OCI-LY7 (cell line): ENCODE measurements around the gene NAV3. TPM values are rescaled to one million over a fixed set of nuclear protein-coding genes. Genes with fewer than 3 reads are reported as not detected.

Experiments
- BruUV-seq: library from RNA; stranded (reverse); fragments of 400-500 nt; replicated peaks from 2 replicates; lab custom pipeline; 2021; lab: Mats Ljungman, UMichigan
- CTCF ChIA-PET: fragments of 300-600 bp; sonication (Branson Sonifier 250); formaldehyde crosslinking; loops from one replicate; lab custom pipeline; 2022; ENCODE audit warnings: antibody characterized with exemption; ENCODE audit not compliant: unreplicated experiment; lab: Charles Lee
- POLR2A ChIA-PET: fragments of 300-600 bp; sonication (Branson Sonifier 250); formaldehyde crosslinking; loops from one replicate; lab custom pipeline; 2022; ENCODE audit warnings: antibody characterized with exemption; lab: Charles Lee
- DNase-seq: peaks from one replicate; pipeline ENCODE4 v3.0.0-alpha.2; 2015; ENCODE audit warnings: low spot score
- H2AFZ ChIP-seq: fragments of 200-600 bp; sonication (generic), shearing (Covaris generic); 2 replicates; pipeline ENCODE4 v1.6.1; 2014; ENCODE audit warnings: mild to moderate bottlenecking, antibody characterized with exemption, low read length, moderate library complexity
- H3K27ac ChIP-seq: fragments of 200-600 bp; sonication (generic); 2 replicates; pipeline ENCODE4 v1.5.1; 2014; ENCODE audit warnings: mixed run types, low read depth, mild to moderate bottlenecking, moderate library complexity, low read length, inconsistent platforms; ENCODE audit not compliant: poor library complexity, severe bottlenecking
- H3K36me3 ChIP-seq: fragments of 200-600 bp; sonication (generic); 2 replicates; pipeline ENCODE4 v1.6.1; 2014; ENCODE audit warnings: mild to moderate bottlenecking, antibody characterized with exemption, low read length, moderate library complexity, mixed read lengths; ENCODE audit not compliant: insufficient read depth
- H3K4me1 ChIP-seq: fragments of 200-600 bp; sonication (generic); 2 replicates; pipeline ENCODE4 v1.5.1; 2014; ENCODE audit warnings: mild to moderate bottlenecking, low read length; ENCODE audit not compliant: insufficient read depth, poor library complexity, severe bottlenecking
- H3K4me2 ChIP-seq: fragments of 200-600 bp; sonication (generic); 2 replicates; pipeline ENCODE4 v1.6.1; 2014; ENCODE audit warnings: mild to moderate bottlenecking, low read length
- H3K4me3 ChIP-seq: fragments of 200-600 bp; sonication (generic); 2 replicates; pipeline ENCODE4 v1.5.1; 2014; ENCODE audit warnings: mild to moderate bottlenecking, low read depth, low read length; ENCODE audit not compliant: poor library complexity, severe bottlenecking
- H3K79me2 ChIP-seq: fragments of 200-600 bp; sonication (generic); 2 replicates; pipeline ENCODE4 v1.6.1; 2016; ENCODE audit warnings: low read depth, mild to moderate bottlenecking, low read length, moderate library complexity, mixed read lengths; ENCODE audit not compliant: insufficient read depth
- H3K9me2 ChIP-seq: fragments of 200-600 bp; sonication (generic); 2 replicates; pipeline ENCODE4 v1.6.1; 2016; ENCODE audit warnings: mild to moderate bottlenecking, low read length, mixed read lengths; ENCODE audit not compliant: insufficient read depth
- H3K9me3 ChIP-seq: fragments of 200-600 bp; sonication (generic); 2 replicates; pipeline ENCODE4 v1.6.1; 2014; ENCODE audit warnings: mild to moderate bottlenecking, mixed run types, low read length, mixed read lengths
- H4K20me1 ChIP-seq: fragments of 200-600 bp; sonication (generic); 2 replicates; pipeline ENCODE4 v1.6.1; 2014; ENCODE audit warnings: mild to moderate bottlenecking, antibody characterized with exemption, low read length, moderate library complexity, mixed read lengths; ENCODE audit not compliant: insufficient read depth
- CTCF ChIP-seq: fragments of 200-600 bp; sonication (generic); conservative IDR thresholded peaks from 2 replicates; pipeline ENCODE4 v1.5.1; 2014; ENCODE audit warnings: mild to moderate bottlenecking, antibody characterized with exemption, low read length, moderate library complexity, mixed read lengths
- EZH2phosphoT487 ChIP-seq: fragments of 200-600 bp; sonication (generic); IDR thresholded peaks from 2 replicates; pipeline ENCODE4 v1.6.1; 2018; ENCODE audit warnings: low read depth, borderline replicate concordance, mild to moderate bottlenecking, mixed run types, antibody characterized with exemption, low read length, moderate library complexity, mixed read lengths
- intact Hi-C: fragments of 100-400 bp; cut with micrococcal nuclease; formaldehyde crosslinking; loops from one replicate; pipeline ENCODE4 v1.10.0; 2022; ENCODE audit not compliant: unreplicated experiment
- total RNA-seq, 2 experiments: library from RNA; depleted of rRNA in 1 of 2; stranded (reverse); fragments of >200 nt in 1 of 2; shearing (Covaris generic) in 1 of 2; gene quantifications; 2 replicates each; pipeline ENCODE4 v1.2.3, GENCODE V29; 2014 to 2022

The NAV3 gene
- total RNA-seq, 2 experiments from 2014 or later = 0.68 to 1.6 TPM

DNA sequence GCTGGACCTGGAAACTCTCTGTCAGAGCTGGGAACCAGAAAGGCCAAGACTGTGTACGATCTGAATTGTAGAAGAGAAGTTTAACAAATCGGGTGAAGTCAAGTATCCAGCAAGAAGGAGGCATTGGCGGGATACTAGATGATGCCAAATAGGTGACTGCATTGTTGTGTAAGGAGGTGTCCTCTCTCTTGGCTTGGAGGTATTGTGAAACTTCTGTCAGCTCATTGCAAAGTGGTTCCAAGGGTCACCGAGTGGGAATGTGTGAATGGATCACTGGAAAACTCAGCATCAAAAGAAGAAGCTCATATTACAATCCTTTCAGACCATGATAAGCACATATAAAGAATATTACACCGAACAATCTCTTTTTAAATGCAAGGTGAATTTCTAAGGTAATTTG lies 11.7 kb downstream of the NAV3 start:
- Histone ChIP-seq H3K79me2 (no peaks in the 10 kb centered on the region), H3K9me3 (peaks cover 4% of the 10 kb centered on the region; the same call in 1 of the 2 replicates), H3K36me3 (no peaks in the 10 kb centered on the region), H2AFZ (peak overlapping the region; percentile 56), H3K4me2 (no peak overlapping the region), H3K27ac (no peak overlapping the region), H3K9me2 (no peaks in the 10 kb centered on the region), H4K20me1 (no peaks in the 10 kb centered on the region), H3K4me3 (no peak overlapping the region), H3K4me1 (peaks cover 46% of the 10 kb centered on the region)
- POLR2A ChIA-PET = interaction anchor here (1.0 kb wide), 1 partner anchor 23 kb away, joined by 3 read pairs; no protein-coding TSS in a partner anchor
- intact Hi-C loops = no loop called here
- BruUV-seq = no TSS peak
- no peak for DNase-seq
- CTCF ChIA-PET = no interaction called here
- no peak for TF ChIP-seq CTCF
- no peak for TF ChIP-seq EZH2phosphoT487

DNA sequence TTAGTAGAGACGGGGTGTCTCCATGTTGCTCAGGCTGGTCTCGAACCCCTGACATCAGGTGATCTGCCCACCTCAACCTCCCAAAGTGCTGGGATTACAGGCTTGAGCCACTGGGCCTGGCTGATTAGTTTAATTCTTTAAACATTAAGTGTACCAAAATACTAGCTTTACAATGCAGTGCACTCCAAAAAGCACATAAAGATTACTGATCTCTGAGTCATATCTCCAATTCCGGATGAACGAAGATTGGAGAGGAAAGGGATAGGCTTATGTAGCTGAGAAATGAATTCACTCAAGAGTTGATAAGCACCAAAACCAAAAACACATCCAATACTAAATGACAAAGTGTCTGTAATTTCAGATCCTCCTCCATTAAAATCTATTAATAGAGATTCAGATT lies 15.1 kb downstream of the NAV3 start:
- no TSS peak for BruUV-seq
- H3K36me3 ChIP-seq = no peaks in the 10 kb centered on the region
- no peak overlapping the region for H3K4me3 ChIP-seq
- peak overlapping the region; percentile 80; the same call in 1 of the 2 replicates for H3K4me2 ChIP-seq
- intact Hi-C loops = no loop called here
- peaks cover 4% of the 10 kb centered on the region; the same call in 1 of the 2 replicates for H3K9me3 ChIP-seq
- CTCF ChIA-PET = no interaction called here
- TF ChIP-seq EZH2phosphoT487 (no peak), CTCF (no peak)
- peak overlapping the region; percentile 95 for H3K27ac ChIP-seq
- POLR2A ChIA-PET = no interaction called here
- no peak for DNase-seq
- no peaks in the 10 kb centered on the region for H4K20me1 ChIP-seq
- no peaks in the 10 kb centered on the region for H3K9me2 ChIP-seq
- no peaks in the 10 kb centered on the region for H3K79me2 ChIP-seq
- H3K4me1 ChIP-seq = peaks cover 62% of the 10 kb centered on the region
- peak overlapping the region; percentile 83; the same call in 1 of the 2 replicates for H2AFZ ChIP-seq

GRCh38 chr12:77847060-77847541 lies 16.4 kb downstream of the NAV3 start:
- DNase-seq = peak; percentile 88
- H3K79me2 ChIP-seq = no peaks in the 10 kb centered on the region
- H3K27ac ChIP-seq = peak overlapping the region; percentile 95
- peaks cover 52% of the 10 kb centered on the region for H3K4me1 ChIP-seq
- H3K4me2 ChIP-seq = peak overlapping the region; percentile 80
- ChIA-PET CTCF (no interaction called here), POLR2A (interaction anchor here (1.3 to 1.5 kb wide), 2 partner anchors 9 to 15 kb away, joined by 4 read pairs; no protein-coding TSS in a partner anchor)
- H3K4me3 ChIP-seq = peak overlapping the region; percentile 59
- no peaks in the 10 kb centered on the region for H3K9me3 ChIP-seq
- intact Hi-C loops = no loop called here
- H3K36me3 ChIP-seq = no peaks in the 10 kb centered on the region
- BruUV-seq = no TSS peak
- H2AFZ ChIP-seq = peak overlapping the region; percentile 83; the same call in 1 of the 2 replicates
- no peaks in the 10 kb centered on the region for H3K9me2 ChIP-seq
- no peaks in the 10 kb centered on the region for H4K20me1 ChIP-seq
- TF ChIP-seq CTCF = no peak
- no peak for TF ChIP-seq EZH2phosphoT487
